IPS-NIHi11 (cell line): Measurements from ENCODE around the gene GSX2.
"Not testable (repeated sequence)": the region's sequence is repeated elsewhere in the genome, so short reads cannot be mapped to it uniquely, and the experiment has no call there.

Experiments
- DNase-seq: peaks from one replicate; pipeline ENCODE4 v3.0.0; 2012; ENCODE audit warnings: mixed read lengths, low spot score

The GSX2 gene

DNA sequence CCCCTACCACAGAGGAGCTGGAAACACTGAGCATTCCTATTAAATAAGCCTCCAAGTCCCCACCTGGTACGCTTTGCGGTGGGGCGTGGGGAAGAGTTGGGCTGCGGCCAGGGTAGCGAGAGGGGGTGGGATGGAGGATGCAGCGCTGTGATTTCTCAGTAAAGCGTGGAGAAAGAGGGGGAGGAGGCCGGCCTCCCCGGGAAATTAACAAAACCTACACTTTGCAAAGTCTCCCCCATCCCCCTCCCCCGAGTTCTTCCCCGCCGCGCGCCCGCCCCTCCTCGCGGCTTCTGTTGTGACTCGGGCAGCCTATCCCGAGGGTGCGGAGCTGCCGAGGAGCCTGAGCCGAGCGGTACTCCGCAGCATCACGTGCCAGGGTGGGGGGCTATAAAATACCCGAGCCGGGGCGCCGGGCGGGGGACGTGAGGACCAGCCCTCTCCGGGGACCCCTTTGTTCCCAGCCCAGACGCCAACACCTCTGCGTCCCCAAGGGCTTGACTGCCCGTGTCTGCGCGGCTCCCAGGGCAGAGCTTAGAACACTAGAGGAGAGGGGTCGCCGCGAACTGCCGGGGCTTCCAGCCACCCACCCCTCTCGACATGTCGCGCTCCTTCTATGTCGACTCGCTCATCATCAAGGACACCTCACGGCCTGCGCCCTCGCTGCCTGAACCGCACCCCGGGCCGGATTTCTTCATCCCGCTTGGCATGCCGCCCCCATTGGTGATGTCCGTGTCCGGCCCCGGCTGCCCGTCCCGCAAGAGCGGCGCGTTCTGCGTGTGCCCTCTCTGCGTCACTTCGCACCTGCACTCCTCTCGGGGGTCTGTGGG is at the start of gene GSX2:
TSS of gene GSX2 (plus strand) at position 416 of the 827 bp plus-strand sequence. CDS start at position 598, 182 bp downstream.
- DNase-seq: peak; percentile 46

DNA sequence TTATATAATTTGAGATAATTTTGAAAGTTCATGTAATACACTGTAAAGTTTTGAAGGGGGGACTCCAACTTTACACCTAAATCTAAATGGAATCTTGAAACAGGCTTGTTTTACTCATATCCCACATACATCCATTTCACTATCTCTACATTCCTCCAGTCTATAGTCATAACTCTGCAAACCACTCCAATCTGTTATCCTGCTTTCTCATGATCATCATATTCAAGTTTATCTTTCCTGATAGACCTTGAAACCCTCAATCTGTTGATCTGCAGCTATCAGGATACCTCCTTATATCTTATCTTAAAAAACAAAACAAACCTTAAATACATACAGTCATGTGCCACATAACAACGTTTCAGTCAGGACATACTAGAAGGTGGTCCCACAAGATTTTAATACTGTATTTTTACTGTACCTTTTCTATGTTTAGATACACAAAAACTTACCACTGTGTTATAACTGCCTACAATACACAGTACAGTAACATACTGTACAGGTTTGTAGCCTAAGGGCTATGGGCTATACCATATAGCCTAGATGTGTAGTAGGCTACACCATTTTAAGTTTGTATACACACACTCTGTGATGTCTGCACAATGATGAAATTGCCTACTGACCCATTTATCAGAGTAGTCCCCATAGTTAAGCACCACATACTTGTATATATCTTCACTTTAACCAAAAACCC is 49.6 kb upstream of the GSX2 start:
- no peak for DNase-seq

DNA sequence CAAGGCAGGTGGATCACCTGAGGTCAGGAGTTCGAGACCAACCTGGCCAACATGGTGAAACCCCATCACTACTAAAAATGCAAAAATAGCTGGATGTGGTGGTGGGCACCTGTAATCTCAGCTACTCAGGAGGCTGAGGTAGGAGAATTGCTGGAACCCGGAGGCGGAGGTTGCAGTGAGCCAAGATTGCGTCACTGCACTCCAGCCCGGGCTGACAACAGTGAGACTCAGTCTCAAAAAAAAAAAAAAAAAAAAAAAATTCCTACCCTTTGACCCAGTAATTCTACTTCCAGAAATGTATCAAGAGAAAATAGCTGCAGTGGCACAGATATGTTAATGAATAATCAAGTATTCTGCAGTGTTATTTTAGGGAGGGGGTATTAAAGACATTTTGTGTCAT is 46.6 kb upstream of the GSX2 start:
- not testable (repeated sequence) for DNase-seq

GRCh38 chr4:54054501-54054900 is 45.5 kb upstream of the GSX2 start:
- no peak for DNase-seq

GRCh38 chr4:54055494-54055893 is 44.5 kb upstream of the GSX2 start:
- no peak for DNase-seq

DNA sequence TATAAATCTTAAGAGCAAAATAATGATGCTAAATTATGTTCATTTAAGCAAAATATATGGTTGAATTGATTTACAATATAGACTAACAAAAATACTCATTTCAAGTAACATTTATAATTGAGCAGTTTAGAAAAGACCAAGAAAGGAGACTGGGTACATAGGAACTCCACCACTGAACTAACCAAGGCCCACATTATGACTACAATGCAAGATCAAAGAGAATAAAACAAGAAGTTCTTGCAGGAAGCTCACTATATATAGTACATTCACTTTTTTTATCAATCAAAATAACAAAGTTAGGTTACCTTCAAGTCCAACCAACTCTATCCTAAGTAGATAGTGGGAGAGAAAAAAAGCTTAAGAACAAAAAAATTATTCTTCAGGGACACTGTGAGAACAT is 43.6 kb upstream of the GSX2 start:
- DNase-seq: no peak

DNA sequence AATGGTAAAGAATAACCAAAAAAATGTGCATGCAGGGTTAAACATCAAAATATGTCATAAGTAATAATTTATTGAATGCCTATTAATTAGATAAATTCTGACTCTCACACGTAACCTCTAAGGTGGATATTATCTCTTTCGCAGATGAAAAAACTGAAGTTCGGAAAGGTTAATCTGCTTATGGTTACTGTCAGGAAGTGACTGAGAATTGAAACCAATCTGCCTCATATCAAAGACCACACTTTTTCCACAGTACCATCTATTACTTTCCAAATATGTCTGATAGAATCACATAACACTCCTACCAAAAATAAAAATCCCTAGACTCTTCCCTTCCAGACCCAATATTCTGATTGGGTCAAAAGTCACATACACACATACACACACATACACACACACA is 41.8 kb upstream of the GSX2 start:
- DNase-seq: no peak

DNA sequence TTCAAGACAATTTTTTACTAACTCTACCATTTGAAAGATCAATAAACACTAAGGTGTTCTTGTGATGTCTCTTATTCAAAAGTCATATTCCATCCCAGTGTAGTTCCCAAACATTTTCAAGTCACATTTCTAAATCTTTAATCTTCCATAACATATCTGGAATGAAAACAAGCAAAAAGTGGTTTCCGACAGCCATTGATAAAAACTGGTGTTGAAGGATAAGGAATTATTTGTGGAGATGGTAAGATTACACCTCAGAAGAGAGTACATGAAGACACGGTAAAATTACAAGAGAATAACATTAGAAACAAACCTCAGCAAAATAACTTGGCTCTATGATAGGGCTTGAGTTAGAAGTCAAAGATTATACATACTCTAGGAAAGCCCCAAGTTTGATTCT is 39.8 kb upstream of the GSX2 start:
- DNase-seq: no peak

GRCh38 chr4:54061067-54061466 is 38.9 kb upstream of the GSX2 start:
- DNase-seq: no peak

DNA sequence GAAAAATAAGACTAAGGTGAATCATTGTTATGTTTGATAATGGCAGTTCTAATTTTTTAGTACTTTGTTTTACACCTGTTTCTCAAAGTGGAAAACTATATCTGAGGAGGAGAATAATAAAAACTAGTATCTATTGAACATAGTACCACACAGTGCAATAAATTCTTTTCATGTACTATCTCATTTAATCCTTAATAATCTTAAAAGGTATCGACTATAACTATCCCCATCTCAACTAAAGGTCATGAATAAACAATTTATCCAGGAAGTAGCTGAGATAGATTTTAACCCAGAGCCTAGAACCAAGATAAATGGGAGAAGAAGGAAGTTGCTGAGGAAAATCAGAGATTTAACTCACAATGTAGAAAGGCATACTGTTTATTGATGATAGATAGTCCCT is 38.1 kb upstream of the GSX2 start:
- no peak for DNase-seq

GRCh38 chr4:54062392-54062791 is 37.6 kb upstream of the GSX2 start:
- no peak for DNase-seq

GRCh38 chr4:54063229-54063628 is 36.7 kb upstream of the GSX2 start:
- no peak for DNase-seq

GRCh38 chr4:54063737-54064316 is 36.1 kb upstream of the GSX2 start:
- peak; percentile 14 for DNase-seq

- DNase-seq: peak; percentile 95
Observed at GRCh38 chr4:54064317-54065111, 35.4 kb upstream of the GSX2 start, which contains the start of gene CHIC2. TSS of gene CHIC2 (minus strand) at chr4:54064605. CDS start at chr4:54064300, 305 bp downstream.

- DNase-seq: no peak
Observed at GRCh38 chr4:54065282-54066087, 34.5 kb upstream of the GSX2 start.

DNA sequence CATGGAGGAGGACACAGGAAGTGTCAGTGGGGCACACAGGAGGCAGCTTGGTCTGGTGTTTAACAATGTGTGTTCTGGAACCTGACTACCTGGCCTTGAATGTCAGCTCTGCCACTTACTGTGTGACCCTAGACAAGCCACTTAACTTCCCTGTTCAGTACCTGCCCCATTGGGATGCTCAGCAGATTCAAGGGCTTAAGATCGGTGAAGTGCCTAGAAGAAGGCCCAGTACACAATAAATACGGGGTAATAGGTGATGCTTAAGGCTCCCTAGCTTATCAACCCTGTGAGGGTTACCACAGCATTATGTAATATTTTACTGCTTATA is 33.9 kb upstream of the GSX2 start:
- no peak for DNase-seq

DNA sequence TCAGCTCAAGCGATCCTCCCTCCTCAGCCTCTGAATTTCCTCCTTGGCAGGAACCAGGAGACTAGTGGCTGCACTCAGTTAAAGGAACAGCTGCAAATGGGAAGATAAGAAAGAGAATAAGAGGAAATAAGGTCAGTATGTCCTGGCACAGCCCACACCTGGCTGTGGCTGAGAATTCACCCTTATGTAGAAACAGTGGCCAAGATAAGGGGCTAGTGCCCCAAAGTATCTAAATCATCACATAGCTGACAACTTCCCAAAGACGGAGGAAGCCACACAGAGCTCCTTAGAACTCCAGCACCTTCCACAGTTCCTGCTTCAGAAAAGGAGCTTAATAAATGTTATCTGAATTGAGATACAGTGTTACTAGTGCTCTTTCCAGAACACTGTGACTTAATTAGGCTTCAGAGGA is 33.2 kb upstream of the GSX2 start:
- DNase-seq: no peak

DNA sequence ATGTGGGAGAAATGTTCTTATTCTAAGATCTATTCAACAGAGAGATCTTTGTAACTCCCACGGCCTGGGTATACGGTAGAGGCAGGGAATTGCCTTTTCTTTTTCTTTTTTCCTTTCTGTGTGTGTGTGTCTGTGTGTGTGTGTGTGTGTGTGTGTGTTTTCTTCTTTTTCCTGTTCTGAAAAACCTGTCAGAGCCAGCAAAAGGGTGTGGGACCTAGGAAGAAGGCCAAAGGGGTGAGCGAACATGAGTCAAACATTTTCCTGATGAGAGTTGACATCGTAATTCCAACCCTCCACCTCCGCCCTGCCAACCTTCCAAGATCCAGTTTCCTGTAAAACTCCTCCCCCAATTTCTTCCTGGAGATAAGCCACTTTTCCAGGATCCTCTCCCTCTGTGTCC is 32.8 kb upstream of the GSX2 start:
- DNase-seq: no peak

GRCh38 chr4:54073271-54073880 is 26.6 kb upstream of the GSX2 start:
- no peak for DNase-seq

- DNase-seq: no peak
Observed at GRCh38 chr4:54074381-54074780, 25.6 kb upstream of the GSX2 start.

DNA sequence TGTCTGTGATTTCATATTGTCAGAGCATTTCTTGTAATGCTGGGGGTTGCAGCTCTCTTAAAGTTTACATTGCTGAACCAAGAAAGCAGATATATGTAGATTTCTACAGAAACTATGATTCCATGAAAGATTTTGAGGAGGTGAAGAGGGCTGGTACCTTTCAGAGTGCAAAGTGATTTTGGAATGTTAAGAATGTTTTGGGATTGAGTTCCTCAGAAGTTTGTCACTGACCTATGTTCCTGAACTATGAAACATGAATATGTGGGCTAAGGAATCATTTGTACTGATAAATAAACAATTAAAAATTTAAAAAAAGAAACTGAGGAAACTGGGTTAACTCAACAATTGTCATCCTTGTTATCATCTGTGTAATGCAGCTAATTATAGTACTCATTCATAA is 23.3 kb upstream of the GSX2 start:
- DNase-seq: no peak
